Aorta (tissue), 5 donors: ENCODE data around the gene SYTL3. TPM values are rescaled to one million over a fixed set of nuclear protein-coding genes. Genes with fewer than 3 reads are reported as not detected.
"Not testable (repeated sequence)": the region's sequence is repeated elsewhere in the genome, so short reads cannot be mapped to it uniquely, and the experiment has no call there.

Experiments used
- ATAC-seq: fragments of 200-7000 bp; cut with Tn5 transposase; one replicate; pipeline ENCODE4 v1.9.1; 2022; ENCODE audit warnings: moderate library complexity; ENCODE audit not compliant: low FRiP score
- DNase-seq, 2 donors: peaks; one replicate each; pipeline ENCODE4 v3.0.0-alpha.2; 2020
- H3K27ac ChIP-seq, 2 donors: one replicate each; pipeline ENCODE4 v1.5.1; 2013; ENCODE audit warnings: low read length in 2 of 2, mild to moderate bottlenecking in 2 of 2, moderate library complexity in 2 of 2, control low read depth in 1 of 2, inconsistent platforms in 1 of 2, low read depth in 1 of 2
- H3K27me3 ChIP-seq, 2 donors: one replicate each; pipeline ENCODE4 v1.6.1; 2013; ENCODE audit warnings: control low read depth in 1 of 2, low read length in 1 of 2, mild to moderate bottlenecking in 1 of 2, moderate library complexity in 1 of 2; ENCODE audit not compliant: insufficient read depth in 2 of 2, control insufficient read depth in 1 of 2
- H3K36me3 ChIP-seq, 2 donors: one replicate each; pipeline ENCODE4 v1.6.1; 2013; ENCODE audit warnings: control low read depth in 1 of 2, low read length in 1 of 2, mild to moderate bottlenecking in 1 of 2; ENCODE audit not compliant: insufficient read depth in 2 of 2, control insufficient read depth in 1 of 2
- H3K4me1 ChIP-seq, 2 donors: one replicate each; pipeline ENCODE4 v1.6.1; 2013; ENCODE audit warnings: low read length in 2 of 2, control low read depth in 1 of 2, mild to moderate bottlenecking in 1 of 2, moderate library complexity in 1 of 2; ENCODE audit not compliant: insufficient read depth in 2 of 2, control insufficient read depth in 1 of 2
- H3K4me3 ChIP-seq, 2 donors: one replicate each; pipeline ENCODE4 v1.5.1; 2013; ENCODE audit warnings: low read length in 2 of 2, control low read depth in 1 of 2, mild to moderate bottlenecking in 1 of 2
- H3K9me3 ChIP-seq: one replicate; pipeline ENCODE4 v1.6.1; 2013; ENCODE audit warnings: mild to moderate bottlenecking, low read length; ENCODE audit not compliant: control insufficient read depth
- WGBS, 2 donors: extraction: QIAGEN DNeasy Blood & Tissue Kit; methylation state at CpG; one replicate each; pipeline ENCODE4 v1.1.7; 2013; 5-methylcytosine and 5-hydroxymethylcytosine counted together
- intact Hi-C, 2 donors: fragments of 100-400 bp; cut with DNase I; formaldehyde crosslinking; loops; one replicate each; pipeline versions ENCODE4 v1.14.2 to v1.15.0; 2022
- polyA plus RNA-seq, 2 donors: library from polyadenylated mRNA; stranded (reverse); fragments of 200-250 nt; gene quantifications; one replicate each; pipeline ENCODE4 v1.2.3, GENCODE V29; 2013
- total RNA-seq, 2 donors: library from RNA; stranded (reverse); fragmentation: NEBNext Ultra II Directional; extraction: Animal tissue kit (Norgen Biotek cat#: 25700); gene quantifications; one replicate each; pipeline ENCODE4 v1.2.1, GENCODE V29; 2021
- donor health status: healthy with polysubstance abuse.
- donor health status: Bipolar disorder and iron deficiency.
- donor health status: DM: no; HTN: no; CAD: no.
- donor health status: DM: no; HTN: no; CAD: no.
- donor health status: DM: yes; HTN: yes; CAD: no.

Gene SYTL3
- total and polyA plus RNA-seq, 4 donors: 0.64 to 4.7 (median 2.4) TPM

GRCh38 chr6:158687506-158687905 is 37.7 kb downstream of the SYTL3 start:
- Histone ChIP-seq H3K9me3 (no peaks in the 10 kb centered on the region), H3K27me3 (no peaks in the 10 kb centered on the region), H3K36me3 (no peaks in the 10 kb centered on the region), H3K4me1 (no peaks in the 10 kb centered on the region), H3K27ac (no peak overlapping the region), H3K4me3 (no peak overlapping the region)
- DNase-seq (no peak), ATAC-seq (no peak)
- 82 to 87% methylated on average over 4 of the region's 4 CpGs for WGBS, 2 donors
- intact Hi-C loops: loop anchor here in 1 of 2 donors (10.0 kb wide), 1 partner anchor 83 kb away; no protein-coding TSS in a partner anchor

DNA sequence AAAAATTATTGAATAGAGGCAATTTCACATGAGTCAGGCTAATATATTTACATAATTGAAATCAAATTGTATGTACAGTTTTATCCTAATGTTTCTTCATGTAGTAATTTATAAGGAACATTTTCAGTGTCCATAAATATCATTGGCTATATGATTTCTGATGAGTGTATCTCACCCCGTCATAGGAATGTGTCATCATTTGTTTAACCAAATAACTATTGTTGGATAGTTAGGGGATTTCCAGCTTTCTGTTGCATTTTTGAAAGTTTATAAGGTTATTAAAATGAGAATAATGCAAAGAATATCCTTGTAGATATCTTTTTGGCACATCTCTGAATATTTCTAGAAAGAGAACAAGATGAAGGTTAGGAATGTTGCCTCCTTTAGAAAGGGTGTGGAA is 39.0 kb downstream of the SYTL3 start:
- Histone ChIP-seq H3K9me3 (no peaks in the 10 kb centered on the region), H3K27me3 (no peaks in the 10 kb centered on the region)

GRCh38 chr6:158694913-158695312 is 45.1 kb downstream of the SYTL3 start:
- H3K27me3 ChIP-seq: no peaks in the 10 kb centered on the region
- no peak for DNase-seq
- H3K9me3 ChIP-seq: no peaks in the 10 kb centered on the region
- 88 to 93% methylated on average over 3 of the region's 3 CpGs for WGBS, 2 donors
- intact Hi-C loops: no loop called here
- ATAC-seq: no peak
- H3K36me3 ChIP-seq: no peaks in the 10 kb centered on the region
- H3K4me1 ChIP-seq: no peaks in the 10 kb centered on the region
- no peak overlapping the region for H3K27ac ChIP-seq
- H3K4me3 ChIP-seq: no peak overlapping the region

More for the DNA sequence above, 39.0 kb downstream of the SYTL3 start:
- Histone ChIP-seq H3K36me3 (no peaks in the 10 kb centered on the region), H3K27ac (no peak overlapping the region), H3K4me1 (no peaks in the 10 kb centered on the region), H3K4me3 (no peak overlapping the region)
- ATAC-seq (no peak), DNase-seq (no peak)
- WGBS, 2 donors: 80 to 90% methylated on average over 1 of the region's 1 CpG
- intact Hi-C loops: loop anchor here in 1 of 2 donors (10.0 kb wide), 1 partner anchor 84 kb away; no protein-coding TSS in a partner anchor

DNA sequence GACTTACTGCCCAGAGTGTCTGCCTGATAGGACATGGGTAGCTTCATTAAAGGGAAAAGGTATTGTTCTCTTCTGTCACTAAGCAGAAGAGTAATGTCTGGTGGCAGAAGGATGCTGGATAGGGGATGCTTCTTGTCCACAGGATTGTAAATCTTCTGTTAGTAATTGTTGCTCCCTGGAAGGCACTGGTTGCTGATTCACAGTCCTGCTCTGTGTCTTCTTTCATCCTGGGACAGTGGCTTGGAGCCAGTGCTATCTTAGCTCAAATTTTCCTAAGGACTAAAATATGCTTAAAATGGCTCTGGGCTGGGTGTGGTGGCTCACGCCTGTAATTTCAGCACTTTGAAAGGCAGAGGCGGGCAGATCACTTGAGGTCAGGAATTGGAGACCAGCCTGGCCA is 48.0 kb downstream of the SYTL3 start:
- ATAC-seq (no peak), DNase-seq (no peak)
- H3K27ac ChIP-seq: no peak overlapping the region
- WGBS, 2 donors: 82% methylated on average over 2 of the region's 2 CpGs
- H3K4me3 ChIP-seq: no peak overlapping the region
- no peaks in the 10 kb centered on the region for H3K36me3 ChIP-seq
- H3K4me1 ChIP-seq: no peaks in the 10 kb centered on the region
- no peaks in the 10 kb centered on the region for H3K9me3 ChIP-seq
- intact Hi-C loops: no loop called here
- no peaks in the 10 kb centered on the region for H3K27me3 ChIP-seq

DNA sequence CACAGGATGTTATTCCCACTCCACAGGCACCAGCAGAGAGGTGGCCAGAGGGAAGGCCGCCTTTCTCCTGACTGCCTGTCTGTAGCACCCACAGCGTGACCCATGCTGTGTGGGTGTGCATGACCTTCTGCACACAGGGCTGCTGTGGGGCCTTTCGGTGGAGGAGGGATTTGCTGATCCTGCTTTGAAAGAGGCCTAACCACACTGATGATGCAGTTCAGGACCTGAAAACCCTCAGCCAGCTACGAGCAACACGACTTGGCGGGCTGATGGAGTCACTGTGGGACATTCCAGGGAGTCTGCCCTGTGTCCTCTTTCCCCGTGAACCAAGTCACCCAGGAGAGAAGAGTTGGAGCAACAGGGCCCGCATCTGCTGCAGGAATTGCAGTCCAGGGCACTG is 49.1 kb downstream of the SYTL3 start:
- no peaks in the 10 kb centered on the region for H3K36me3 ChIP-seq
- WGBS, 2 donors: 95 to 97% methylated on average over 8 of the region's 8 CpGs
- ATAC-seq (no peak), DNase-seq (no peak)
- H3K4me3 ChIP-seq: no peak overlapping the region
- H3K9me3 ChIP-seq: no peaks in the 10 kb centered on the region
- no peaks in the 10 kb centered on the region for H3K4me1 ChIP-seq
- no peaks in the 10 kb centered on the region for H3K27me3 ChIP-seq
- no peak overlapping the region for H3K27ac ChIP-seq
- intact Hi-C loops: no loop called here

DNA sequence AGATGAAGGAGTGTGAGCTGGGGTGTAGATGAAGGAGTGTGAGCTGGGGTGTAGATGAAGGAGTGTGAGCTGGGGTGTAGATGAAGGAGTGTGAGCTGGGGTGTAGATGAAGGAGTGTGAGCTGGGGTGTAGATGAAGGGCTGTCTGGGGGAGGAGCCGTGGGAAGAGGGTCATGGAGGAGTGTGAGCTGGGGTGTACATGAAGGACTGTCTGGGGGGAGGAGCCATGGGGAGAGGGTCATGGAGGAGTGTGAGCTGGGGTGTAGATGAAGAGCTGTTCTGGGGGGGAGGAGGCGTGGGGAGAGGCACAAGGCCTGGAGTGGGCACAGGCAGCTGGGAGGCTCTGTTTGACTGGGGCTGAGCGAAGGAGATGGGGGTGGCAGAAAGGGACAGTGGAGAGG is 51.4 kb downstream of the SYTL3 start:
- H3K27ac ChIP-seq, H3K36me3 ChIP-seq, H3K4me3 ChIP-seq, H3K27me3 ChIP-seq, ATAC-seq, H3K4me1 ChIP-seq, DNase-seq, H3K9me3 ChIP-seq: not testable (repeated sequence)
- intact Hi-C loops: loop anchor here (5.0 to 10.0 kb wide), 2 partner anchors 114 to 484 kb away; partner anchors contain the start of gene EZR (in 2 of the 2)
- 97 to 100% methylated on average over 2 to 3 of the region's 3 CpGs for WGBS, 2 donors

DNA sequence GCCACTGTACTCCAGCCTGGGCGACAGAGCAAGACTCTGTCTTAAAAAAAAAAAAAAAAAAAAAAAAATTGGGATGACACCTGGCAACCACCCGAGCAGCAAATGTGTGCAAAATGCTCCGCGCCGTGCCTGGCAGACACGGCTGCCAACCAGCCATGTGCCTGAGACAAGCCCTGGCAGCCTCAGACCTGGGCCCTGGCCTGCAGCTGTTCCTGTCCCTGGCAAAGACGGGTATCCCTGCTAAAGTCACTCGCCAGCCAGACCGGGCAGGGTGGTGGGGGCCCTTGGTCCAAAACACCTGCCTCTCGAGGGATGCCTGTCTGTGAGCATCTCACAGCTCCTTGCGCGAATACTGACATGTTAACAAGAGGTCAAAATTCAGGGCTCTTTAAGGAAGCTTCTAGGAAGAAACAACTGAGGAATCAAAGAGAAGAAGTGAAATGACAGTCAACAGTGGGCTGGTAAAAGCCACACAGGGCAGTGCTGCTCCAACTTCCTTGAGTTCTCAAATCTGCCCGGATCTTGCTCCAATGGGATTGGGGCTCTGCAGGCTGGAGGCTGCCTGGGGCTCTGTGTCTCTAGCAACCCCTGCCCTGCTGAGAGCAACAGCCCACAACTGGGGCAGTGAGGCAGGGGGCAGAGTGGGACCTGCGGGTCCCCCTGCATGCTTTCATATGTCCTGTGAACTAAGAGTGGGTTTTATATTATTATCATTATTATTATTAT is 53.4 kb downstream of the SYTL3 start:
- Histone ChIP-seq H3K4me3 (no peak overlapping the region), H3K4me1 (no peaks in the 10 kb centered on the region), H3K36me3 (no peaks in the 10 kb centered on the region), H3K27ac (no peak overlapping the region), H3K9me3 (no peaks in the 10 kb centered on the region), H3K27me3 (no peaks in the 10 kb centered on the region)
- DNase-seq (no peak), ATAC-seq (no peak)
- intact Hi-C loops: loop anchor here (5.0 to 10.0 kb wide), 2 partner anchors 112 to 486 kb away; partner anchors contain the start of gene EZR (in 2 of the 2)
- 40 to 48% methylated on average over 12 to 14 of the region's 14 CpGs for WGBS, 2 donors

GRCh38 chr6:158703837-158704822 is 54.3 kb downstream of the SYTL3 start:
- H3K27me3 ChIP-seq: no peaks in the 10 kb centered on the region
- WGBS, 2 donors: 8 to 9% methylated on average over 42 of the region's 42 CpGs
- peak; percentile 85 to 95 for DNase-seq
- no peaks in the 10 kb centered on the region for H3K9me3 ChIP-seq
- H3K36me3 ChIP-seq: no peaks in the 10 kb centered on the region
- ATAC-seq: peak; percentile 95
- no peak overlapping the region for H3K4me3 ChIP-seq
- intact Hi-C loops: loop anchor here (1.0 to 10.0 kb wide), 4 partner anchors 111 to 487 kb away; partner anchors contain the start of gene EZR (in 2 of the 2)
- no peaks in the 10 kb centered on the region for H3K4me1 ChIP-seq
- H3K27ac ChIP-seq: no peak overlapping the region
